ENCODE data around the gene NCAM1.

The NCAM1 gene

GRCh38 chr11:112967082-112967481 lies 5.9 kb downstream of the NCAM1 start:
- no peak for DNase-seq (ENCODE audit: low read depth)
- H3K4me3 ChIP-seq (replicated peaks; ENCODE audit: low read depth, low read length), result no peak overlapping the region
- TF ChIP-seq CTCF (IDR thresholded peaks at IDR 0.05; ENCODE audit: low read length, missing control alignments), result no peak

GRCh38 chr11:112968941-112969713 lies 7.9 kb downstream of the NCAM1 start:
- DNase-seq (ENCODE audit: low read depth), result peak; percentile 63
- H3K4me3 ChIP-seq (replicated peaks; ENCODE audit: low read depth, low read length), result no peak overlapping the region

GRCh38 chr11:112971195-112971594 lies 10.0 kb downstream of the NCAM1 start:
- H3K4me3 ChIP-seq (replicated peaks; ENCODE audit: low read depth, low read length), result no peak overlapping the region
- DNase-seq (ENCODE audit: low read depth), result no peak
- TF ChIP-seq CTCF (IDR thresholded peaks at IDR 0.05; ENCODE audit: low read length, missing control alignments), result no peak

More at GRCh38 chr11:112968941-112969713, 7.9 kb downstream of the NCAM1 start:
- no peak for TF ChIP-seq CTCF (IDR thresholded peaks at IDR 0.05; ENCODE audit: low read length, missing control alignments)

- TF ChIP-seq CTCF (IDR thresholded peaks at IDR 0.05; ENCODE audit: low read length, missing control alignments), result no peak
Observed at GRCh38 chr11:112971827-112972226, 10.6 kb downstream of the NCAM1 start.

GRCh38 chr11:112972399-112973145 lies 11.4 kb downstream of the NCAM1 start:
- no peak overlapping the region for H3K4me3 ChIP-seq (replicated peaks; ENCODE audit: low read depth, low read length)
- TF ChIP-seq CTCF (IDR thresholded peaks at IDR 0.05; ENCODE audit: low read length, missing control alignments), result no peak
- no peak for DNase-seq (ENCODE audit: low read depth)

More at GRCh38 chr11:112971827-112972226, 10.6 kb downstream of the NCAM1 start:
- no peak overlapping the region for H3K4me3 ChIP-seq (replicated peaks; ENCODE audit: low read depth, low read length)
- no peak for DNase-seq (ENCODE audit: low read depth)

GRCh38 chr11:112975051-112975450 lies 13.8 kb downstream of the NCAM1 start:
- TF ChIP-seq CTCF (IDR thresholded peaks at IDR 0.05; ENCODE audit: low read length, missing control alignments), result no peak
- no peak for DNase-seq (ENCODE audit: low read depth)
- H3K4me3 ChIP-seq (replicated peaks; ENCODE audit: low read depth, low read length), result no peak overlapping the region
